Psoas muscle (tissue), 8 donors: ENCODE data around the gene ATP5IF1. TPM values are rescaled to one million over a fixed set of nuclear protein-coding genes. Genes with fewer than 3 reads are reported as not detected.
A peak's percentile ranks its signal among the peaks of the same experiment; 100 is the strongest.

ENCODE experiments used
- ATAC-seq, 4 donors: fragments of 200-7000 bp; cut with Tn5 transposase; one replicate each; pipeline ENCODE4 v1.9.1; 2020; ENCODE audit warnings: moderate library complexity in 3 of 4, mild to moderate bottlenecking in 2 of 4
- DNase-seq, 2 donors: peaks; one replicate each; pipeline ENCODE4 v3.0.0-alpha.2; 2020
- H3K27ac ChIP-seq: fragments of 200-600 bp; one replicate; pipeline ENCODE4 v1.8.0; 2022
- H3K27me3 ChIP-seq, 3 donors: fragments of 200-600 bp in 1 of 3; one replicate each; pipeline versions ENCODE4 v1.6.1 to v1.8.0; 2013 to 2022; ENCODE audit warnings: low read length in 2 of 3, mild to moderate bottlenecking in 2 of 3, moderate library complexity in 1 of 3; ENCODE audit not compliant: insufficient read depth in 3 of 3
- H3K36me3 ChIP-seq, 2 donors: fragments of 200-600 bp in 1 of 2; one replicate each; pipeline versions ENCODE4 v1.6.1 to v1.8.0; 2013 to 2022; ENCODE audit warnings: low read depth in 1 of 2, mild to moderate bottlenecking in 1 of 2, moderate library complexity in 1 of 2; ENCODE audit not compliant: insufficient read depth in 1 of 2
- H3K4me1 ChIP-seq: fragments of 200-600 bp; one replicate; pipeline ENCODE4 v1.8.0; 2022
- H3K4me3 ChIP-seq: fragments of 200-600 bp; one replicate; pipeline ENCODE4 v1.8.0; 2022; ENCODE audit warnings: mild to moderate bottlenecking
- H3K9me3 ChIP-seq: fragments of 200-600 bp; one replicate; pipeline ENCODE4 v1.8.0; 2022
- WGBS, 3 donors: extraction: QIAGEN DNeasy Blood & Tissue Kit; methylation state at CpG; one replicate each; pipeline versions ENCODE4 v1.1.6 to v1.1.7; 2013; 5-methylcytosine and 5-hydroxymethylcytosine counted together
- intact Hi-C, 2 donors: fragments of 100-400 bp; cut with DNase I; formaldehyde crosslinking; loops; one replicate each; pipeline versions ENCODE4 v1.11.0 to v1.14.2; 2022
- polyA plus RNA-seq, 3 donors: library from polyadenylated mRNA; stranded (reverse); fragments of 200-250 nt; gene quantifications; one replicate each; pipeline ENCODE4 v1.2.3, GENCODE V29; 2013
- total RNA-seq, 4 donors: library from RNA; stranded (reverse); fragmentation: NEBNext Ultra II Directional in 2 of 4; extraction: Animal tissue kit (Norgen Biotek cat#: 25700) in 2 of 4; gene quantifications; one replicate each; pipeline versions ENCODE4 v1.2.1 to v1.2.4, GENCODE V29; 2021 to 2023
- TF ChIP-seq, protein P1 (sequence below): fragments of 200-600 bp; IDR thresholded peaks from one replicate; pipeline ENCODE4 v1.8.0; 2022; ENCODE audit warnings: antibody characterized with exemption
- donor health status: healthy with polysubstance abuse.
- donor health status: DM: no; HTN: no; CAD: no; lungs with moderate emphysema.
- donor health status: Bipolar disorder and iron deficiency.
- donor health status: healthy.
- donor health status: DM: yes; HTN: yes; CAD: no.
- donor health status: DM: no; HTN: no; CAD: no.
- donor health status: DM: no; HTN: no; CAD: no.
- donor health status: DM: yes; HTN: yes; CAD: no.

Gene ATP5IF1
- total and polyA plus RNA-seq, 7 donors = 124 to 332 (median 219) TPM

GRCh38 chr1:28249866-28250295 is 14.0 kb downstream of the ATP5IF1 start:
- H3K27ac ChIP-seq = peak overlapping the region; percentile 88
- H3K36me3 ChIP-seq = no peaks in the 10 kb centered on the region
- no peak for ATAC-seq
- peaks cover 31% of the 10 kb centered on the region for H3K4me1 ChIP-seq
- 36 to 48% (median 36%) methylated on average over 4 of the region's 4 CpGs for WGBS, 3 donors
- H3K4me3 ChIP-seq = no peak overlapping the region
- TF ChIP-seq, protein P1, sequence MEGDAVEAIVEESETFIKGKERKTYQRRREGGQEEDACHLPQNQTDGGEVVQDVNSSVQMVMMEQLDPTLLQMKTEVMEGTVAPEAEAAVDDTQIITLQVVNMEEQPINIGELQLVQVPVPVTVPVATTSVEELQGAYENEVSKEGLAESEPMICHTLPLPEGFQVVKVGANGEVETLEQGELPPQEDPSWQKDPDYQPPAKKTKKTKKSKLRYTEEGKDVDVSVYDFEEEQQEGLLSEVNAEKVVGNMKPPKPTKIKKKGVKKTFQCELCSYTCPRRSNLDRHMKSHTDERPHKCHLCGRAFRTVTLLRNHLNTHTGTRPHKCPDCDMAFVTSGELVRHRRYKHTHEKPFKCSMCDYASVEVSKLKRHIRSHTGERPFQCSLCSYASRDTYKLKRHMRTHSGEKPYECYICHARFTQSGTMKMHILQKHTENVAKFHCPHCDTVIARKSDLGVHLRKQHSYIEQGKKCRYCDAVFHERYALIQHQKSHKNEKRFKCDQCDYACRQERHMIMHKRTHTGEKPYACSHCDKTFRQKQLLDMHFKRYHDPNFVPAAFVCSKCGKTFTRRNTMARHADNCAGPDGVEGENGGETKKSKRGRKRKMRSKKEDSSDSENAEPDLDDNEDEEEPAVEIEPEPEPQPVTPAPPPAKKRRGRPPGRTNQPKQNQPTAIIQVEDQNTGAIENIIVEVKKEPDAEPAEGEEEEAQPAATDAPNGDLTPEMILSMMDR = no peak
- DNase-seq = no peak
- no peaks in the 10 kb centered on the region for H3K27me3 ChIP-seq
- intact Hi-C loops = loop anchor here (5.0 kb wide), 3 partner anchors 77 to 257 kb away; partner anchors contain the start of genes MED18 (in 1 of the 2) and RCC1 (in 1 of the 2)
- H3K9me3 ChIP-seq = no peaks in the 10 kb centered on the region

GRCh38 chr1:28256197-28256827 is 20.4 kb downstream of the ATP5IF1 start:
- intact Hi-C loops = no loop called here
- ATAC-seq (no peak), DNase-seq (no peak)
- H3K4me3 ChIP-seq = no peak overlapping the region
- no peaks in the 10 kb centered on the region for H3K9me3 ChIP-seq
- H3K36me3 ChIP-seq = no peaks in the 10 kb centered on the region
- WGBS, 3 donors = 81 to 86% (median 83%) methylated on average over 6 of the region's 6 CpGs
- H3K27me3 ChIP-seq = no peaks in the 10 kb centered on the region
- peaks cover 14% of the 10 kb centered on the region for H3K4me1 ChIP-seq
- TF ChIP-seq, protein P1 = no peak
- no peak overlapping the region for H3K27ac ChIP-seq

- H3K27ac ChIP-seq = no peak overlapping the region
- TF ChIP-seq, protein P1 = no peak
- H3K4me3 ChIP-seq = no peak overlapping the region
- DNase-seq (no peak), ATAC-seq (no peak)
- WGBS, 3 donors = 93 to 98% (median 97%) methylated on average over 4 of the region's 4 CpGs
- intact Hi-C loops = no loop called here
- peaks cover 18% of the 10 kb centered on the region for H3K4me1 ChIP-seq
- H3K27me3 ChIP-seq = no peaks in the 10 kb centered on the region
- no peaks in the 10 kb centered on the region for H3K36me3 ChIP-seq
- H3K9me3 ChIP-seq = no peaks in the 10 kb centered on the region
These were observed 21.8 kb downstream of the ATP5IF1 start for GRCh38 chr1:28257736-28258135.

- DNase-seq = no peak
- intact Hi-C loops = no loop called here
- TF ChIP-seq, protein P1 = no peak
- Histone ChIP-seq H3K4me3 (peak overlapping the region; percentile 96), H3K9me3 (no peaks in the 10 kb centered on the region), H3K4me1 (peaks cover 24% of the 10 kb centered on the region), H3K36me3 (no peaks in the 10 kb centered on the region), H3K27ac (peak overlapping the region; percentile 83), H3K27me3 (no peaks in the 10 kb centered on the region)
- no peak for ATAC-seq
- 10 to 21% (median 15%) methylated on average over 12 of the region's 12 CpGs for WGBS, 3 donors
These were observed 22.8 kb downstream of the ATP5IF1 start for GRCh38 chr1:28258628-28259251.
